GM19035 (cell line): Measurements from ENCODE around the gene EML4.
"Not testable (repeated sequence)": the region's sequence is repeated elsewhere in the genome, so short reads cannot be mapped to it uniquely, and the experiment has no call there.

Experiments
- ATAC-seq: cut with Tn5 transposase; IDR thresholded peaks from one replicate; pipeline ENCODE4 v1.9.1; 2021; ENCODE audit not compliant: unreplicated experiment

EML4 gene

DNA sequence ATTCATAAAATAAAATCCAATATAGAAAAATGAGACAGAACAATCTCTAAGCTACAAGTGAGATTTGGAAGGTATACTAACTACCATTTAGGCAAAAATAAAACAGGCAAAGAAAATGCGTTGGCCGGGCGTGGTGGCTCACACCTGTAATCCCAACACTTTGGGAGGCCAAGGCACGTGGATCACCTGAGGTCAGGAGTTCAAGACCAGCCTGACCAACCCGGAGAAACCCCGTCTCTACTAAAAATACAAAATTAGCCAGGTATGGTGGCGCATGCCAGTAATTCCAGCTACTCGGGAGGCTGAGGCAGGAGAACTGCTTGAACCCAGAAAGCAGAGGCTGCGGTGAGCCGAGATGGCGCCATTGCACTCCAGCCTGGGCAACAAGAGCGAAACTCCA lies 178.4 kb downstream of the EML4 start:
- ATAC-seq, result not testable (repeated sequence)

DNA sequence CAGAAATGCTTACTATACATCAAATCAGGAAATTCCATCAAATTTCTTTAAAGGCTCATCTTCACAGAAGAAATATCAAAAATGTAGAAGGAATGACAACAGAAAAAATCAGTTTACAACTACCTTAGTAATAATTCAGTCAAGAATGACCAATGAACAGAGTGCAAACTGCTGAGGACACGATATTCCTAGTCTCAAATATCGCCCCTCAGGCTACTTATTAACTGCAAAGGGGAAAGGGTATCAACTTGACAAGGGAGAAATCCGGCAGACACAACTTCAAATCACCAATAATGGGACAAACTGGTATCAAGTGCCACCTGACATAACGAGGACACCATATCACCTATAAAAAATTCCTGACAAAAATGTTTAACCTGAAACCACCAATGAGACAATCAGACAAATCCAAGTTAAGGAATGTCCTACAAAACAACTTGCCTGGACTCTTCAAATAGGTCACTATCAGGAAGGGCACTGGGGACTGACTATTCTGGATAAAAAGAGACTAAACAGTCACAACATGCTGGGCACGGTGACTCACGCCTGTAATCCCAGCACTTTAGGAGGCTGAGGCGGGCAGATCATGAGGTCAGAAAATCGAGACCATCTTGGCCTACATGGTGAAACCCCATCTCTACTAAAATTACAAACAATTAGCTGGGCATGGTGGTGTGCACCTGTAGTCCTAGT lies 179.1 kb downstream of the EML4 start:
- no peak for ATAC-seq

DNA sequence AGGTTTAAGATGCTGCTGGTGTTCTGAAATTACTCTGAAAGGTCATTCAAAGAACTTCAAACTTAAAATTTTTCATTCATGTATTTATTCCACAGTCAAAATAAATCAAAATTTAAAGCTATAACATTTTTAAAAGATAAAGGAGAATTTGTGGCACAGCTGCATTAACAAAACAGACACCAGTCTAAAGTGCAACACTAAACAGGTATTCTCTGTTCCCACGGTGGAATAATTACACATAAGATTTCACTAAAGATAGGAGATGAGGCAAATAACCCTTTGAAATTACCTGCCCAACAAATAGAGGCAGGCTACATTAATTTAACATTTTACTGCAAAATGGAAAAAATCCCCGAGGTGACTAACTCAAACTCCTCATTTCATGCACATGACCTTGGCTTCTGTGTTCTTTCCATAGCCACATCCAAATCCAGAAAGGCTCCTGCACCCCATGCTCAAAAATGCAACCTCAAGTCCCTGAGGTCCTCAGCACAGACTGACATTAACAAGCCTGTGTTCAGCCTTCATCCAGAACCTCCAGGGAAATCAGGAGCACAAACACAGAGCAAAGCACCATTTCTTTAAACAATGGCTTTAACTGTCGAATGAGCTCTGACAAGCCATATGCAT lies 181.4 kb downstream of the EML4 start:
- no peak for ATAC-seq

DNA sequence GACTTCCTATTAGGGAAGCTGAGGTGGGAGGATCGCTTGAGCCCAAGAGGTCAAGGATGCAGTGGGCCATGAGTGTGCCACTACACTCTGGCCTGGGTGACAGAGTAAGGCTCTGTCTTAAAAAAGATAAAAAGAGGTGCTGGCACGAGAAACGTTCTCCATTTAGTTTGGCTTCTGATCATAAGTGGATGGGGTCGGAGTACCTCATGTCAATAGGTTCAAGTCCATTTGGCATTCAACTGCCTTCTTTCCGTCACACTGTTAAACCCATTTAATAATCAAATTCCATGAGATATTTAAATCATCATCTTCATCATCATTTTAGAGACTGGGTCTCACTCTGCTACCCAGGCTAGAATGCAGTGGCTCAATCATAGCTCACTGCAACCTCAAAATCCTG lies 182.7 kb downstream of the EML4 start:
- ATAC-seq, result no peak

DNA sequence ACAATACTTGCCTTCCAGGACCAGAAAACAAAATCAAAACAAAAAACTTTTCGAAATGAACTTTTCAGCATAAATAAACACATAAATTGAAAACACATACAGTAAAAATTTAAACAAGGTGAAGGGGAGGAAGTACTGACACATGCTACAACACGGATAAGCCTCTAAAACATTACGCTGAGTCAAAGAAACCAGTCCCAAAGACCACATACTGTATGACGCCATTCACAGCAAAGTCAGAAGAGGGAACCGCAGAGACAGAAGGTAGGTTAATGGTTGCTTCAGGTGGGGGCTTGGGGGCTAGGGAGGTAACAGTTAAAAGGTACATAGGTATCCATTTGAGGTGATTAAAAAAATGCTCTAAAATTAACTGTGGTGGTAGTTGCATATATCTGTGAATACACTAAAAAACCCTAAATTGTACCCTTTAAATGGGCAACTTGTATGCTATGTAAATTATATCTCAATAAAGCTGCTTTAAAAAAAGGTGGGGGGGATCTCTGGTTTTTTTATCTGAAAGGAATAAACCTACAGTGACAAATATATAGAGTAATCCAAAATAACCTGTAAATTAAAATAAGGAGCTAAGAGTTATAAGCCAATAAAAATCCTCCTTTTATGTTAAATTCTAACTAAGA lies 184.8 kb downstream of the EML4 start:
- ATAC-seq, result no peak

DNA sequence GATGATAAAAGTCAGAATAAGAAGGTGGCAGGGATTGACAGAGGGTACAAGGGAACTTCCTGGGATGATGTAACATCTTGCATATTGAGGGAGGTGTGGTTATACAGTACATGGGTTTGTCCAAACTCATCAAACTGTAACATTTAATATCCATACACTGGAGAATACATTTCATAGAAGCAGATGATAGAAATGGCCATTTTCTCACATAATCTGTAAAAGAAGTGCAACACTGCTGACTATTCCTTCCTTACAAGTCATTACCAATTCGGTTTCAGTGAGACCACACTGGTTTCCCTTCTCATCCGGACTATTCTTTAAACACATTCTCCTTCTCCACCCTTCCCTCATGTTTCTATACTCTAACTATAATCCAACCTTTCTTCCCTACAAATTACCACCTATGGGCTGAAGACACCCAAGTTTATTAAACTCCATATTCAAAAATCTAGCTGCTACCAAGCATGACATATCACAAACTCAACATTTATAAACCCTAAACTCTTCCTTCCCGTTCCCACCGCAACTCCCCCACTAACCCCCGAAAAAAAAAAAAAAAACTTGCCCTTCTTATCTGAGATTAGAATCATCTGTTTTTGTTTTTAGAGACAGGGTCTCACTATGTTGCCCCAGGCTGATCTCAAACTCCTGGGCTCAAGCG lies 190.3 kb downstream of the EML4 start:
- no peak for ATAC-seq

DNA sequence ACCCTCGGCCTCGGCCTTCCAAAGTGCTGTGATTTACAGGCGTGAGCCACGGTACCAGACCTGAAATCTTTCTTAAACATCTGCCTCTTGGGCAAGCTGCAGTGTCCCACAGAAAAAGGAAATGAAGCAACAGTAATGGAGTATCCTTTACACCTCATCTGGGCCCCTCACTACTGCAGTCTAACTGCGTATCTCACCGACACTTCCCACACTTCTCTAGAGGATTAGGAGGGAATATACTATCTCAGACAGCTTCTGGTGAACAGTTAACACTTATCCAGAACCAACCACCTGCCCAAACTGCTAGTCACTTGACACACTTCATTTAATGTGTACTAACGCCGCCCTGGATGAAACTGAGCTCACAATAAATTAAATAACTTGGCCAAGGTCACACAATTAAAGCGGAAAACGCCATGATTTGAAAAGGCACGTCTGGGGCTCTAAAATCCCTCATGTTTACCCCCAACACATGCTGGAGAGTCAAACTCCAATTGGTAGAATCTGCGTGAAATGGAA lies 190.9 kb downstream of the EML4 start:
- ATAC-seq, result no peak

DNA sequence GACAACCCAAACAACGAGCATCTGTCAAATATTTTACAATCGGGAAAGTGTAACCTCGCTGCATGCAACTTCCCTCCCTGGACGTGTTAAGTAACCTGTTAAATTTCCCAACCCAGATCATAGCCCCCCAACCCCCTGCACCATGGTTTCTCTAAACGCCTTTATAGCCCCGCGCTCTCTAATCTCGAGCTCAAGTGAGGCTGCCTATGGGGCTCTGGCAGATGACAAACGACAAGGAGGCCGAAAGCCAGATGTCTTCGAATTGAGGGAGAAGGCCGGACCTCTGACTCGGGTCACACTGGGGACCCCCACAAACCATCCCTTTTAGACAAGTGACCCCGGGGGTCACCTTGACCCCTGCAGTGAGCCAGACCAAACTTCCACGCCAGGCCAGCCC lies 191.3 kb downstream of the EML4 start:
- no peak for ATAC-seq

DNA sequence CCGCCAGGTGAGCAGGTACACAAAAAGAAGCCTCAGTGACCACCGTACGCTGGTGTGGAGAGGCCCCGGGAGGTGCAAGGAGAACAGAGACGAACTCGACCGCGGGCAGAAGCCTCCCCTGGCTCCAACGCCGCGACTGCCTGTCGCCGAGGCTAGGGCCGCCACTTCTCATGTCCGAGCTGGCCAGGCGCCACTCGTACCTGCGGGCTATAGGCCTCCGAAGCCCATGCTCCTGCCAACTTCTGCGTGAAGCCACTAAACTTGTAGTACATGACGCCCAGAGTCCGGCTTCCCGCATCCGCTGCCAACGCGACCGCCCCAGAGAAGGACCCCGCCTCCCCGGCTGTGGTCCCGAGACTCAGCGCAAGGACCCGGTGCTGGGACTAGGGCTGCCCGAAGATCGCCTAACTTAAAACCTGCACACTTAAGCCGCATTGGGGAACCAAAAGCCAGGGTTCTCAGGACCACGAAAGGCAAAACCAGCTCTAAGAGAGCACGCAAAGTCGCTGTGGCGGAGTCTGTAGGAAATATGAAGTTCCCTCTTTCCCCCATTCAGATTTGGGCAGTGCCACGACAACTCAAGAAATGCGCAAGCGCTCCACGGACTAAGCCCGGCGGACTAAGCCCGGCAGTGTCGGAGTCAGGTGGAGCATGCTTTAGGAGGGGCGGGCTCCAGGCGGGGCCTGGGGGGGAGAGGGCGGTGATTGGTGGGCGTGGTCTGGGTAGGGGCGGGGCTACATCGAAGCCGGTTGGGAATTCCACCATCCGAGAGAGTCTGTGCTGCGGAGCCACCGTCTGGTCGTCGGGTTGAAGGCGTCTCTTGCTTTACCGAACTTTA lies 192.0 kb downstream of the EML4 start, which contains the start of gene COX7A2L:
Gene COX7A2L, minus strand, starts transcription at position 328 of the 838 bp plus-strand sequence. Its CDS starts 56 bp downstream, at position 272.
- peak; percentile 89 for ATAC-seq

DNA sequence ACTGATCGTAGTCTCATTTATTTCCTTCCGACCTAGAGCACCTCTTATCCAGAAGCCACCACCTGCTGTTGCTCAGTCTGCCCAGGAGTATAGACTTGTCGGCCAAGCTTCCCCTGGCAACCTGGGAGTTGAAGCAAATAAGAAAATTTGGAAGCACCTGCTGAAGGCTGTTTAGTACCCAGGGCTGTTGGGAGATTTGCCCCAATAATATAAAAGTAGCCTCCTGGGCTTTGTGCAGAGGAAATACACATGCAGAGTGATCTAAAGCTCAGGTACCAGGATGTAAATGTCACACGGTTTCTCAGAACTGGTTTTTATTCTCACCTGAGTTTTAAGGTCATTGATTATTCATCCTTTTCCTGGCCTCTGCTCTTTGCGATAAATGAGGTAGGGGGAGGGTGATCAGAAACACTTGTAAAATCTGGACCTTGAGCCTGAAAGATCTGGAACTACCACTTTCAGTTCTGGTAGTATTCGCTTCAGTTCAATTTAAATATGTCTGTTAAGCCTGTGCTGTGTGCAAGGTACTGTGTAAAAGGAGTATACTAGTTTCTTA lies 192.7 kb downstream of the EML4 start:
- ATAC-seq, result no peak

DNA sequence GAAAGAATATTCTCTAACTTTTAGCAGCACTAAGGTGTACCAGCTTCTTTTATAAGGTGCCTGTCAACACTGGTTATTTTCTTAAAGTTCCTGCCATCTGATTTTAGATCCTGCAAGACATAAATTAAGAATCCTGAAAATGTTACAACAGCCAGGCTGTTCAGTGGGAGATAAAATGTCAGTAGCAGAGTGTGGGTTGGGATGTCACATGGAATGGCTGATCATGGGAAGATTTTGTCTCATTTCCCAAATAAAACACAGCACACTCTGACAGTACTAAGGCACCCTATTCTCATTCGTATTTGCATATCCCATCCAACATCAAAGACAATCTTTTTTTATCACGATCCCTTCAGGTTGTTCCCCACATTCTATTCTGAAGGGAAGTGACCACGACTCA lies 194.3 kb downstream of the EML4 start:
- no peak for ATAC-seq

DNA sequence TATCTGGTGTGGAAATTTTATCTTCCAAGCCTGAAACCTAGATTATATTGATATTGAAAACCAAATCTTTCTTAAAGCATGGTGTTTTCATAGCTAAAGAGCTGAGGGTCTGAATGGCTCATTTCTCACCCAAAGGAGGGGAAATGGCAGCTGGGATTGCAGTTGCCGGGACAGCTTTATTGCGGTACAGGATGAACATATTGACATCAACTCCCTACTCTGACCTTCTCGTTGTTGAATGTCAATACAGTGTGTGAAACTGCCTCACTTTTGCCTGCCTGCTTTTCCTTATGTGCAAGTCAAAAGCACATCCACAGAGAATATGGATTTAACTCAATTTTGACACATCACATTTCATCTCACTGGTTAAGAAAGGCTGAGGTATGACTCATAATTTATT lies 195.5 kb downstream of the EML4 start:
- no peak for ATAC-seq

DNA sequence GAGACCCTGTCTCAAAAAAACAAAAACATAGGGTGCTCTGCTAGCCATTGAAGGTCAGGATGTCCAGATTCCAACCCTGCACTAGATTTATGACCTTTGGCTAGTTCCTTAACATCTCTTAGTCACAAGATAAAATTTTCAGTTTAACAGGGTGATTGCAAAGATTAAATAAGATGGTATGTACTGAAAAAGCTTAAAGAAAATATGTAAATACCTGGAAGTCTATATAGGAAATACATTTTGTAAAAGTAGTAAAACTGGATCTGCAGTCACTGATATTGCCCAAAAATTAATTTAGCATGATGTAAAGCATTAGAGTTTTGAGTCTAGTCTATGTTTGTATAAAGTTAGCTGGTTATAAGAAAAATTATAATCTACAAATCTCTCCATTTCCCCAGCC lies 197.3 kb downstream of the EML4 start:
- ATAC-seq, result no peak

DNA sequence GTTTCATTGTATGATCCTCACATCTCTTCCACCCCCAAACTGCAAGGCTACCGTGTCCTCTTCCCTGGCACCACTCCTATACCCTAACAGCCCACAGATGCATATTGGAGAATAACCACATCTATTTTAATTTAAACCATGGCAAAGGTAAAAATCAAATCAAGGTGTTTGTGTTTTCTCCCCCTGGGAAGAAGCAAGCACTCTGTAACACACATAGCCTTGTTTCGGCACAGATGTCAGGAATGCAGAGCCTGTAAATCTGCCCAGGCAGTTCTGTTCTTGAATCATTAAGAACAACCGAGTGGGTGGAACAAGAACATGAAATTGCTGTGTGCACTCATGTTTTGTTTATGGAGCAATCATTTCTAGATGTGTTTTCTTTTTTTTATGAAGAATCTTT lies 198.7 kb downstream of the EML4 start:
- ATAC-seq, result no peak

DNA sequence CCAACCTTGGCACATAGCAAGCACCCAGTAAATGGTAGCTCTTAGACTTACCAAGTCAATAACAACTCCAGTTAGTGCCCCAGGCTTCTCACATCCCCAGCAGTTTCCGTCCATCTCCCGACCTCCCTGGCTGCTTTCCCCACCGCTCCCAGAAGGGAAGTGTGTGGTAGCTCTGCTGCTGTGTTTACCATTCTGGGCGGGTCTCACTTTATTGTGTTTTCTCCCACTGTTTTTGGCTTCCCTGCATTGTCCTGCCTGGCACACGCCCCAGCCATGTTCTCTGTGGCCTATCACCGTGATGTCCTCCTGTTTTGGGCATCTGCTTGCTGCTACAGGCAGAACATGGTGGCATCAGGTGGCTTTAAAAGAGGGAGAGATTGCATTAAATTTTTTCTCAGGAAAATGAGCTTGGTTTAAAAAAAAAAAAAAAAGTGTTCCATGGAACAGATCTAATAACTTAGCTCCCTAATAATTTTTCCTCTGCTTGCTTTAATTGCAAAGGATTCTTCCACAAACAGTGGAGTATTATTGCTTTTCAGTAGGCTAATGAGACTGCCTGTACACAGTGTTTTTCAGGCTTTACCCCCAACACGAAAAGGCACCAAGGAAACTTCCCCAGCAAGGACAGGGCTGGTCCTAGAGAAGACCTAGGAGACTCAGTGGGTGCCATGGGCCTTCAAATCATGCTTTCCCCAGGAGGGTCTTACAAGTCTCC lies 199.8 kb downstream of the EML4 start:
- ATAC-seq, result no peak

DNA sequence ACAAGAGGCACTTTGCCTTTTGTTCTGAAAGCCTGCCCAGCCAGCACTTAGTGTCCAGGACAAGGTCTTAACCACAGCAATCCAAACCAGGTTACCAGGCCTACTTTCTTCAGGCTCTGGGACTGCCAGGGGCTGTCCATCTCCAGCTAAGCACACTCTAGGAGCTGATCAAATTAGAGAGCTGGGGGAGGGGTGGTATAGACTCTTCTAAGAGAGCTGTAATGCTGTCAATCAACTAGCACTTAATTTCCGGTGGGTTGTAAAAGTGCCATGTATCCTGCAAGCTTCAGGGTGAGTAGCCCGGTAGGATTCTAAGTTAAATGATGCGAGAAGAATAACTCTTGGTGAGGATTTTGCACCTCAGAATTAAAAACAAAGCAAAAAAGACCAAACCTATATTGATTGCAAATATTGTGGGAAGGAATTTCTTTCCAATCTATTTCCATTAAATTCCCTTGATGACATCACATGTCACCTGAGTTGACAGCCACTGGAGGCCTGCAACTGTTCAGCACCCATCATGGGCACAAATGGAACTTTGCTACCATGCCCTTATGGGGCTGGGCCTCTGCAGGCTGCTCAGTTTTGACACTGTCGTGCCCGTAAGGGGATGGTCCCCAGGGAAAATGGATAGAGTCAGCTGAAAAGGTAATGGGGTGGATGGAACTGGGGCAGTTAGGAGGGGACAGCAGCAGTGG lies 200.5 kb downstream of the EML4 start:
- no peak for ATAC-seq

DNA sequence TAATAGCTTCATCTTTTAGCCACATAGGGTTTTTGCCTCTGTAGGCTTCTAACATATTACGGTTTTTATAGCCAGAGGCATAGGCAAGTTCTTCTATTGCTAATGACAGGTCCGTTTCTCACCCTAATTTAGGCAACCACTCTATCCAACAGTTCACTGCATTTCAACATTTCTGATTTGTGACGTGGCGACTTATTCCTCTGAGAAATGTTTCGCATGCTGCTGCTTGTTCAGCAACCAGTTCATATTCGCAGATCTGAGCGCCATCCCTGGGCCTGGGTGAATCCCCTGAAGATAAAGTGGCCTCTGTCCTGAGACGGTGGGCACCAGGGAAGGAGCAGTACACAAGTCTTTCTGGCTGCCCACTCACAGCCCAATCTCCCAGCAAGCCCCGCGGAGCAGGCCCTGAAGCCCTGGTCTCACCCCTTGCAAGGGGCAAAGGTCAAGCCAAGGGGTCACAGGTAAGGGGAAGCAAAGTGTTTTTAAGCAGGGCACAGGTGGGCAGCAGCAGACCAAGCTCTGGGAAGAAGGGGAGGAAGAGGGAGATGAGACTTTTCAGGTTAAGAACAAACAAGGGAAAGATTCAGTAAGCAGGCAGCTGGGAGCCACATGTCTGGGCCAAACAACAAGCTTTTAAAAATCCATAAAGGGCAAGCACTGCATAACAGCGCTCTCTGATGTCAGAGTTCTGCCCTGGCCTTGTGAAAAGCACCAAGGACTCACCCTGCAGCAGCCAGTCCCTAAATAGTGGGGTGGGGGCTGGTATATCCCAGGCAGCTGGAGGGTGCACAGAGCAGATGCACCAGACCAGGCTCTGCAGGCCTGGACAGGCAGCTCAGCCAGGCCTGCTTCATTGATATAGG lies 202.7 kb downstream of the EML4 start:
- ATAC-seq, result no peak

DNA sequence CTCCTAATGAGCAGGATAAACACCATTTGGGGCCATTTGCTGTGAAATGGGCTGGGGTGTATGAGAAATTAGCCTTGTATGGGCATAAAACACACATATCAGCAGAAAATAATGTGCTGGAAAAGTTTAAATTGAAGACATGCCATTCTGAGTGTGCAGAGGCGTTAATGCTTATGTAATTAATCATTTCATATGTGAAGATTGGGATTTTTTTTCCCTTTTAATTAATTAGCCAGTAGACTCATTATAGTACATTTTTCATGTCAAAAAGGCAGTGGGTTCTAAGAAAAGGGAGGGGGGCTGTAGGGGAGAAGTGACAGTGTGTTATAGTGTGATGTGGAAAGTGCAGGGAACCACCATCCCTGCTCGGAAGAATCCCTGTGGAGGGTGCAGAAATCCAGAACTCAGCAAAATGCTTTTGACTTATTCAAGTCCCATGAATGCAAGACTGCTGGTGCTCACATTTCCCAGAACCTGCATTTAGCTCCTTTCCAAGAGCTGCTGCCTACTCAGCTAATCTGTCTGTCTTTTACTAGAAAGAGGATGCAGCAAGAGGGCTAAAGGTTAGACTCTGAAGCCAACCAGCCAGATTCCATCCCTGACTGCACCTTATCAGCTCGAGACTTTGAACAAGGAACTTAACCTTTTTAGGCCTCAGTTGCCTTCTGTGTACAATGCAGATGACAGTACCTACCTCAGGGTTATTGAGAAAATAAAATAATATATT lies 203.5 kb downstream of the EML4 start:
- no peak for ATAC-seq
